Measurements from ENCODE around the gene CGAS. TPM values are rescaled to one million over a fixed set of nuclear protein-coding genes. Genes with fewer than 3 reads are reported as not detected.

The CGAS gene
- 2.1 TPM for polyA plus RNA-seq (2013, experiment 1 of 2)
- 3.6 TPM for polyA plus RNA-seq (2013, experiment 2 of 2)

- H3K4me3 ChIP-seq (ENCODE audit: low read length), result peak within 1 kb of the TSS; percentile 56
- peaks cover 5% of the 10 kb centered on the region; the same call in 1 of the 2 replicates for H3K36me3 ChIP-seq (ENCODE audit: insufficient read depth, low read length)
- no peaks in the 10 kb centered on the region for H3K9me3 ChIP-seq (ENCODE audit: insufficient read depth, low read depth, low read length)
- H3K27me3 ChIP-seq (ENCODE audit: insufficient read depth, low read length), result peaks cover 17% of the 10 kb centered on the region
- no peaks in the 10 kb centered on the region for H3K4me1 ChIP-seq (ENCODE audit: insufficient read depth, low read length)
- WGBS, result 17% methylated on average over 23 of the region's 23 CpGs
- H3K9ac ChIP-seq (ENCODE audit: low read depth, low read length), result peak within 1 kb of the TSS; percentile 84
- peak within 1 kb of the TSS; percentile 41; the same call in 1 of the 2 replicates for H3K27ac ChIP-seq (ENCODE audit: low read depth, low read length)
Observed at GRCh38 chr6:73452107-73452461, at the start of gene CGAS. Gene CGAS (minus strand): TSS chr6:73452297. CDS start chr6:73452181, 116 bp downstream.

GRCh38 chr6:73497915-73498314 is 45.8 kb upstream of the CGAS start:
- WGBS, result 94% methylated on average over 3 of the region's 3 CpGs
- peaks cover 74% of the 10 kb centered on the region for H3K36me3 ChIP-seq (ENCODE audit: insufficient read depth, low read length)

GRCh38 chr6:73491377-73491776 is 39.3 kb upstream of the CGAS start:
- H3K27me3 ChIP-seq (ENCODE audit: insufficient read depth, low read length), result no peaks in the 10 kb centered on the region
- H3K36me3 ChIP-seq (ENCODE audit: insufficient read depth, low read length), result peaks cover 67% of the 10 kb centered on the region
- no peak overlapping the region for H3K9ac ChIP-seq (ENCODE audit: low read depth, low read length)
- no peaks in the 10 kb centered on the region for H3K9me3 ChIP-seq (ENCODE audit: insufficient read depth, low read depth, low read length)
- no peaks in the 10 kb centered on the region for H3K4me1 ChIP-seq (ENCODE audit: insufficient read depth, low read length)
- no peak overlapping the region for H3K27ac ChIP-seq (ENCODE audit: low read depth, low read length)
- no peak overlapping the region for H3K4me3 ChIP-seq (ENCODE audit: low read length)

More at GRCh38 chr6:73497915-73498314, 45.8 kb upstream of the CGAS start:
- H3K27ac ChIP-seq (ENCODE audit: low read depth, low read length), result no peak overlapping the region
- H3K27me3 ChIP-seq (ENCODE audit: insufficient read depth, low read length), result no peaks in the 10 kb centered on the region
- no peaks in the 10 kb centered on the region for H3K9me3 ChIP-seq (ENCODE audit: insufficient read depth, low read depth, low read length)
- no peak overlapping the region for H3K4me3 ChIP-seq (ENCODE audit: low read length)
- no peaks in the 10 kb centered on the region for H3K4me1 ChIP-seq (ENCODE audit: insufficient read depth, low read length)
- H3K9ac ChIP-seq (ENCODE audit: low read depth, low read length), result no peak overlapping the region

GRCh38 chr6:73487473-73487872 is 35.4 kb upstream of the CGAS start:
- Histone ChIP-seq H3K27ac (ENCODE audit: low read depth, low read length) (no peak overlapping the region), H3K4me1 (ENCODE audit: insufficient read depth, low read length) (no peaks in the 10 kb centered on the region), H3K27me3 (ENCODE audit: insufficient read depth, low read length) (no peaks in the 10 kb centered on the region), H3K9me3 (ENCODE audit: insufficient read depth, low read depth, low read length) (no peaks in the 10 kb centered on the region), H3K9ac (ENCODE audit: low read depth, low read length) (no peak overlapping the region), H3K36me3 (ENCODE audit: insufficient read depth, low read length) (peaks cover 79% of the 10 kb centered on the region), H3K4me3 (ENCODE audit: low read length) (no peak overlapping the region)
- WGBS, result 97% methylated on average over 7 of the region's 7 CpGs

GRCh38 chr6:73484438-73484837 is 32.3 kb upstream of the CGAS start:
- 98% methylated on average over 2 of the region's 2 CpGs for WGBS
- no peaks in the 10 kb centered on the region for H3K4me1 ChIP-seq (ENCODE audit: insufficient read depth, low read length)
- H3K27me3 ChIP-seq (ENCODE audit: insufficient read depth, low read length), result no peaks in the 10 kb centered on the region
- no peaks in the 10 kb centered on the region for H3K9me3 ChIP-seq (ENCODE audit: insufficient read depth, low read depth, low read length)
- no peak overlapping the region for H3K27ac ChIP-seq (ENCODE audit: low read depth, low read length)
- H3K4me3 ChIP-seq (ENCODE audit: low read length), result no peak overlapping the region
- peaks cover 92% of the 10 kb centered on the region for H3K36me3 ChIP-seq (ENCODE audit: insufficient read depth, low read length)
- no peak overlapping the region for H3K9ac ChIP-seq (ENCODE audit: low read depth, low read length)

GRCh38 chr6:73481969-73482368 is 29.9 kb upstream of the CGAS start:
- peaks cover 84% of the 10 kb centered on the region for H3K36me3 ChIP-seq (ENCODE audit: insufficient read depth, low read length)
- no peaks in the 10 kb centered on the region for H3K4me1 ChIP-seq (ENCODE audit: insufficient read depth, low read length)
- no peak overlapping the region for H3K27ac ChIP-seq (ENCODE audit: low read depth, low read length)
- no peak overlapping the region for H3K4me3 ChIP-seq (ENCODE audit: low read length)
- no peaks in the 10 kb centered on the region for H3K9me3 ChIP-seq (ENCODE audit: insufficient read depth, low read depth, low read length)
- 95% methylated on average over 12 of the region's 12 CpGs for WGBS
- H3K27me3 ChIP-seq (ENCODE audit: insufficient read depth, low read length), result no peaks in the 10 kb centered on the region
- no peak overlapping the region for H3K9ac ChIP-seq (ENCODE audit: low read depth, low read length)

GRCh38 chr6:73477407-73477806 is 25.3 kb upstream of the CGAS start:
- 99% methylated on average over 3 of the region's 4 CpGs for WGBS
- Histone ChIP-seq H3K36me3 (ENCODE audit: insufficient read depth, low read length) (peaks cover 86% of the 10 kb centered on the region), H3K4me3 (ENCODE audit: low read length) (no peak overlapping the region), H3K27ac (ENCODE audit: low read depth, low read length) (no peak overlapping the region), H3K27me3 (ENCODE audit: insufficient read depth, low read length) (no peaks in the 10 kb centered on the region), H3K4me1 (ENCODE audit: insufficient read depth, low read length) (no peaks in the 10 kb centered on the region), H3K9ac (ENCODE audit: low read depth, low read length) (no peak overlapping the region), H3K9me3 (ENCODE audit: insufficient read depth, low read depth, low read length) (no peaks in the 10 kb centered on the region)

GRCh38 chr6:73476723-73477122 is 24.6 kb upstream of the CGAS start:
- H3K4me1 ChIP-seq (ENCODE audit: insufficient read depth, low read length), result no peaks in the 10 kb centered on the region
- no peaks in the 10 kb centered on the region for H3K9me3 ChIP-seq (ENCODE audit: insufficient read depth, low read depth, low read length)
- H3K36me3 ChIP-seq (ENCODE audit: insufficient read depth, low read length), result peaks cover 86% of the 10 kb centered on the region
- no peak overlapping the region for H3K4me3 ChIP-seq (ENCODE audit: low read length)
- no peak overlapping the region for H3K9ac ChIP-seq (ENCODE audit: low read depth, low read length)
- H3K27ac ChIP-seq (ENCODE audit: low read depth, low read length), result no peak overlapping the region
- H3K27me3 ChIP-seq (ENCODE audit: insufficient read depth, low read length), result no peaks in the 10 kb centered on the region
- WGBS, result 98% methylated on average over 10 of the region's 10 CpGs

- Histone ChIP-seq H3K27ac (ENCODE audit: low read depth, low read length) (no peak overlapping the region), H3K9me3 (ENCODE audit: insufficient read depth, low read depth, low read length) (no peaks in the 10 kb centered on the region), H3K4me3 (ENCODE audit: low read length) (no peak overlapping the region), H3K36me3 (ENCODE audit: insufficient read depth, low read length) (peaks cover 90% of the 10 kb centered on the region), H3K27me3 (ENCODE audit: insufficient read depth, low read length) (no peaks in the 10 kb centered on the region), H3K4me1 (ENCODE audit: insufficient read depth, low read length) (no peaks in the 10 kb centered on the region), H3K9ac (ENCODE audit: low read depth, low read length) (no peak overlapping the region)
- 96% methylated on average over 2 of the region's 2 CpGs for WGBS
Observed at GRCh38 chr6:73471686-73472290, 19.7 kb upstream of the CGAS start.

GRCh38 chr6:73461537-73462350 is 9.6 kb upstream of the CGAS start, which contains the start of gene MTO1:
Gene MTO1 (plus strand): TSS chr6:73461737. CDS start chr6:73461855, 118 bp downstream.
- H3K4me1 ChIP-seq (ENCODE audit: insufficient read depth, low read length), result no peaks in the 10 kb centered on the region
- H3K27ac ChIP-seq (ENCODE audit: low read depth, low read length), result peak within 1 kb of the TSS; percentile 85
- WGBS, result under 1% methylated on average over 55 of the region's 55 CpGs
- H3K36me3 ChIP-seq (ENCODE audit: insufficient read depth, low read length), result peaks cover 13% of the 10 kb centered on the region
- H3K9me3 ChIP-seq (ENCODE audit: insufficient read depth, low read depth, low read length), result no peaks in the 10 kb centered on the region
- H3K9ac ChIP-seq (ENCODE audit: low read depth, low read length), result peak within 1 kb of the TSS; percentile 95
- H3K4me3 ChIP-seq (ENCODE audit: low read length), result peak within 1 kb of the TSS; percentile 100
- H3K27me3 ChIP-seq (ENCODE audit: insufficient read depth, low read length), result no peaks in the 10 kb centered on the region

GRCh38 chr6:73460056-73460455 is 8.0 kb upstream of the CGAS start:
- H3K9ac ChIP-seq (ENCODE audit: low read depth, low read length), result no peak overlapping the region
- peaks cover 4% of the 10 kb centered on the region for H3K36me3 ChIP-seq (ENCODE audit: insufficient read depth, low read length)
- WGBS, result 93% methylated on average over 5 of the region's 5 CpGs
- H3K9me3 ChIP-seq (ENCODE audit: insufficient read depth, low read depth, low read length), result no peaks in the 10 kb centered on the region
- no peak overlapping the region for H3K27ac ChIP-seq (ENCODE audit: low read depth, low read length)
- H3K4me3 ChIP-seq (ENCODE audit: low read length), result no peak overlapping the region
- H3K4me1 ChIP-seq (ENCODE audit: insufficient read depth, low read length), result no peaks in the 10 kb centered on the region
- H3K27me3 ChIP-seq (ENCODE audit: insufficient read depth, low read length), result no peaks in the 10 kb centered on the region
